Activated gamma-delta T cell treated with Interleukin-2 at 50 U/mL for 16 hours (primary cell): ENCODE results near the gene SDF4.
"Not testable (repeated sequence)": the region's sequence is repeated elsewhere in the genome, so short reads cannot be mapped to it uniquely, and the experiment has no call there.

ENCODE experiments used
- DNase-seq: peaks from one replicate; pipeline ENCODE4 v3.0.0-alpha.2; 2020

The SDF4 gene

GRCh38 chr1:1259540-1259939, 27.7 kb upstream of the SDF4 start:
- no peak for DNase-seq

GRCh38 chr1:1259119-1259488, 27.3 kb upstream of the SDF4 start:
- no peak for DNase-seq

GRCh38 chr1:1256956-1257871, 25.4 kb upstream of the SDF4 start:
- no peak for DNase-seq

- DNase-seq = no peak
Observed at GRCh38 chr1:1255611-1256010, 23.8 kb upstream of the SDF4 start.

- no peak for DNase-seq
Observed at GRCh38 chr1:1255078-1255477, 23.3 kb upstream of the SDF4 start.

- DNase-seq = no peak
Observed at GRCh38 chr1:1254667-1254998, 22.8 kb upstream of the SDF4 start.

GRCh38 chr1:1253972-1254666, 22.3 kb upstream of the SDF4 start:
- no peak for DNase-seq

- no peak for DNase-seq
Observed at GRCh38 chr1:1253314-1253713, 21.5 kb upstream of the SDF4 start.

- peak; percentile 76 for DNase-seq
Observed at GRCh38 chr1:1250786-1251284, 19.0 kb upstream of the SDF4 start.

- not testable (repeated sequence) for DNase-seq
Observed at GRCh38 chr1:1248009-1248913, 16.5 kb upstream of the SDF4 start.

- DNase-seq = no peak
Observed at GRCh38 chr1:1247341-1247913, 15.6 kb upstream of the SDF4 start.

GRCh38 chr1:1246577-1247340, 15.0 kb upstream of the SDF4 start, which contains the start of gene C1QTNF12:
TSS of gene C1QTNF12 (minus strand) at chr1:1246722. CDS start at chr1:1246690, 32 bp downstream.
- no peak for DNase-seq

- DNase-seq = no peak
Observed at GRCh38 chr1:1245817-1246576, 14.2 kb upstream of the SDF4 start.

- DNase-seq = no peak
Observed at GRCh38 chr1:1245178-1245816, 13.5 kb upstream of the SDF4 start.

- DNase-seq = no peak
Observed at GRCh38 chr1:1244192-1244811, 12.5 kb upstream of the SDF4 start.

- no peak for DNase-seq
Observed at GRCh38 chr1:1243807-1244191, 12.0 kb upstream of the SDF4 start.

- DNase-seq = no peak
Observed at GRCh38 chr1:1243266-1243660, 11.5 kb upstream of the SDF4 start.

GRCh38 chr1:1242461-1243265, 10.9 kb upstream of the SDF4 start:
- no peak for DNase-seq

- DNase-seq = no peak
Observed at GRCh38 chr1:1241588-1242219, 9.9 kb upstream of the SDF4 start.
